Keratinocyte (primary cell): ENCODE results near the gene NTNG1. TPM values are rescaled to one million over a fixed set of nuclear protein-coding genes. Genes with fewer than 3 reads are reported as not detected.
A peak's percentile ranks its signal among the peaks of the same experiment; 100 is the strongest.

Source experiments
- DNase-seq: peaks from one replicate; pipeline ENCODE4 v3.0.0-alpha.2; 2011; ENCODE audit warnings: low read depth, missing footprints, low spot score
- FAIRE-seq: peaks from 2 replicates; lab custom pipeline; 2011; peaks lifted over from hg19 to GRCh38; lab: Jason Lieb, UNC
- H2AFZ ChIP-seq: 2 replicates; pipeline ENCODE4 v1.6.0; 2012; ENCODE audit warnings: low read length, control low read depth, inconsistent platforms; ENCODE audit not compliant: control insufficient read depth
- H3K27ac ChIP-seq: 2 replicates; pipeline ENCODE4 v1.5.1; 2011; ENCODE audit warnings: low read length; ENCODE audit not compliant: control insufficient read depth, insufficient read depth
- H3K27me3 ChIP-seq: 3 replicates; pipeline ENCODE4 v1.6.0; 2011; ENCODE audit warnings: low read length; ENCODE audit not compliant: control insufficient read depth, insufficient read depth; ENCODE audit errors: extremely low read depth
- H3K36me3 ChIP-seq, 2 experiments: 2 replicates in 1 of 2; 3 replicates in 1 of 2; pipeline ENCODE4 v1.5.1; 2011; ENCODE audit warnings: low read length in 2 of 2, mild to moderate bottlenecking in 1 of 2; ENCODE audit not compliant: control insufficient read depth in 2 of 2, insufficient read depth in 2 of 2; ENCODE audit errors: extremely low read depth in 1 of 2
- H3K4me1 ChIP-seq: 3 replicates; pipeline ENCODE4 v1.5.1; 2011; ENCODE audit warnings: low read length; ENCODE audit not compliant: control insufficient read depth, insufficient read depth; ENCODE audit errors: extremely low read depth
- H3K4me2 ChIP-seq: 3 replicates; pipeline ENCODE4 v1.6.0; 2011; ENCODE audit warnings: low read depth, low read length; ENCODE audit not compliant: control insufficient read depth, insufficient read depth; ENCODE audit errors: extremely low read depth
- H3K4me3 ChIP-seq, 3 experiments: fragments of 200-600 bp in 1 of 3; sonication (generic) in 1 of 3; 2 replicates in 2 of 3; 3 replicates in 1 of 3; pipeline ENCODE4 v1.5.1; 2011 to 2016; ENCODE audit warnings: low read length in 3 of 3, mild to moderate bottlenecking in 3 of 3, control low read depth in 2 of 3, inconsistent platforms in 1 of 3, low read depth in 1 of 3, mixed read lengths in 1 of 3, mixed run types in 1 of 3, moderate library complexity in 1 of 3; ENCODE audit not compliant: control insufficient read depth in 2 of 3, insufficient read depth in 2 of 3; ENCODE audit errors: extremely low read depth in 1 of 3
- H3K79me2 ChIP-seq: 2 replicates; pipeline ENCODE4 v1.6.0; 2012; ENCODE audit warnings: low read length; ENCODE audit not compliant: control insufficient read depth, insufficient read depth
- H3K9ac ChIP-seq: 3 replicates; pipeline ENCODE4 v1.6.0; 2011; ENCODE audit warnings: low read length; ENCODE audit not compliant: control insufficient read depth, insufficient read depth; ENCODE audit errors: extremely low read depth
- H3K9me1 ChIP-seq: 3 replicates; pipeline ENCODE4 v1.6.0; 2011; ENCODE audit warnings: low read length; ENCODE audit not compliant: control insufficient read depth, insufficient read depth; ENCODE audit errors: extremely low read depth
- H3K9me3 ChIP-seq: 2 replicates; pipeline ENCODE4 v1.5.1; 2012; ENCODE audit warnings: low read depth, low read length; ENCODE audit not compliant: control insufficient read depth
- H4K20me1 ChIP-seq: 3 replicates; pipeline ENCODE4 v1.6.0; 2011; ENCODE audit warnings: low read length; ENCODE audit not compliant: control insufficient read depth, insufficient read depth; ENCODE audit errors: extremely low read depth
- EZH2 ChIP-seq: IDR thresholded peaks from one replicate; pipeline ENCODE4 v1.6.1; 2012; ENCODE audit warnings: inconsistent platforms, mild to moderate bottlenecking, low read length, moderate library complexity
- dilution Hi-C: fragments of 300-500 bp; cut with MboI; formaldehyde crosslinking; loops from one replicate; pipeline ENCODE4 v1.7.0; 2020; ENCODE audit warnings: low sequenced_read_pairs; ENCODE audit not compliant: extremely low pct_ligation_motif_present
- polyA plus RNA-seq, 5 experiments: library from polyadenylated mRNA; depleted of rRNA in 3 of 5; stranded (reverse) in 3 of 5; stranded (forward) in 1 of 5; unstranded in 1 of 5; fragments of >200 nt; gene quantifications; 1 replicate in 1 of 5; 2 replicates in 3 of 5; 3 replicates in 1 of 5; pipeline versions ENCODE4 v1.2.1 to v1.2.3, GENCODE V29; 2011 to 2012; ENCODE audit warnings: missing spikeins in 2 of 5, low read depth in 1 of 5, low replicate concordance in 1 of 5
- TF ChIP-seq, protein P1 (sequence below), 3 experiments: IDR thresholded peaks in 1 of 3; conservative IDR thresholded peaks in 1 of 3; optimal IDR thresholded peaks in 1 of 3; 2 replicates in 2 of 3; 3 replicates in 1 of 3; pipeline versions ENCODE3 to v1.5.1; 2011; ENCODE audit warnings: low read length in 3 of 3, mild to moderate bottlenecking in 3 of 3, moderate library complexity in 2 of 3, control low read depth in 1 of 3, inconsistent platforms in 1 of 3; ENCODE audit not compliant: insufficient read depth in 2 of 3; ENCODE audit errors: extremely low read depth in 1 of 3

Gene NTNG1
- polyA plus RNA-seq, 1 donor (not counting 4 experiments of a cell fraction or from before 2014, with no cell fraction given), result 8.1 TPM

GRCh38 chr1:107243461-107243860 lies 102.6 kb downstream of the NTNG1 start:
- no peaks in the 10 kb centered on the region for H3K36me3 ChIP-seq
- H3K9me3 ChIP-seq, result no peaks in the 10 kb centered on the region
- H3K27ac ChIP-seq, result no peak overlapping the region
- no peaks in the 10 kb centered on the region for H3K79me2 ChIP-seq
- no peak for DNase-seq
- no peak overlapping the region for H3K4me2 ChIP-seq
- dilution Hi-C loops, result no loop called here
- no peaks in the 10 kb centered on the region for H3K27me3 ChIP-seq
- no peak for FAIRE-seq
- no peak overlapping the region for H3K9ac ChIP-seq
- no peak overlapping the region for H3K4me3 ChIP-seq
- H3K9me1 ChIP-seq, result no peaks in the 10 kb centered on the region
- H2AFZ ChIP-seq, result no peak overlapping the region
- H3K4me1 ChIP-seq, result no peaks in the 10 kb centered on the region
- no peak for TF ChIP-seq EZH2
- H4K20me1 ChIP-seq, result no peaks in the 10 kb centered on the region

- no peaks in the 10 kb centered on the region for H4K20me1 ChIP-seq
- dilution Hi-C loops, result no loop called here
- no peaks in the 10 kb centered on the region for H3K9me1 ChIP-seq
- TF ChIP-seq, protein P1, sequence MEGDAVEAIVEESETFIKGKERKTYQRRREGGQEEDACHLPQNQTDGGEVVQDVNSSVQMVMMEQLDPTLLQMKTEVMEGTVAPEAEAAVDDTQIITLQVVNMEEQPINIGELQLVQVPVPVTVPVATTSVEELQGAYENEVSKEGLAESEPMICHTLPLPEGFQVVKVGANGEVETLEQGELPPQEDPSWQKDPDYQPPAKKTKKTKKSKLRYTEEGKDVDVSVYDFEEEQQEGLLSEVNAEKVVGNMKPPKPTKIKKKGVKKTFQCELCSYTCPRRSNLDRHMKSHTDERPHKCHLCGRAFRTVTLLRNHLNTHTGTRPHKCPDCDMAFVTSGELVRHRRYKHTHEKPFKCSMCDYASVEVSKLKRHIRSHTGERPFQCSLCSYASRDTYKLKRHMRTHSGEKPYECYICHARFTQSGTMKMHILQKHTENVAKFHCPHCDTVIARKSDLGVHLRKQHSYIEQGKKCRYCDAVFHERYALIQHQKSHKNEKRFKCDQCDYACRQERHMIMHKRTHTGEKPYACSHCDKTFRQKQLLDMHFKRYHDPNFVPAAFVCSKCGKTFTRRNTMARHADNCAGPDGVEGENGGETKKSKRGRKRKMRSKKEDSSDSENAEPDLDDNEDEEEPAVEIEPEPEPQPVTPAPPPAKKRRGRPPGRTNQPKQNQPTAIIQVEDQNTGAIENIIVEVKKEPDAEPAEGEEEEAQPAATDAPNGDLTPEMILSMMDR (optimal IDR thresholded peaks at IDR 0.05 in 1 of 3, IDR thresholded peaks at IDR 0.05 in 1 of 3, conservative IDR thresholded peaks at IDR 0.05 in 1 of 3; ENCODE audit: extremely low read depth in 1 of 3, insufficient read depth in 2 of 3, low read length in 3 of 3), result no peak
- TF ChIP-seq EZH2, result no peak
- H3K4me3 ChIP-seq, result no peak overlapping the region
- H3K36me3 ChIP-seq, result no peaks in the 10 kb centered on the region
- no peak for DNase-seq
- H2AFZ ChIP-seq, result peak overlapping the region; percentile 1
- no peak overlapping the region for H3K27ac ChIP-seq
- no peaks in the 10 kb centered on the region for H3K79me2 ChIP-seq
- H3K9me3 ChIP-seq, result no peaks in the 10 kb centered on the region
- H3K9ac ChIP-seq, result no peak overlapping the region
- H3K4me1 ChIP-seq, result no peaks in the 10 kb centered on the region
- no peak overlapping the region for H3K4me2 ChIP-seq
- peak; percentile 29 for FAIRE-seq
- no peaks in the 10 kb centered on the region for H3K27me3 ChIP-seq
These were observed 104.1 kb downstream of the NTNG1 start for GRCh38 chr1:107244709-107245500.
